SKM-1 (cell line): ENCODE measurements around the gene SPTY2D1.

Source experiments
- DNase-seq: peaks from one replicate; lab custom pipeline; 2025; ENCODE audit not compliant: unreplicated experiment; lab: John Stamatoyannopoulos, UW

SPTY2D1 gene

DNA sequence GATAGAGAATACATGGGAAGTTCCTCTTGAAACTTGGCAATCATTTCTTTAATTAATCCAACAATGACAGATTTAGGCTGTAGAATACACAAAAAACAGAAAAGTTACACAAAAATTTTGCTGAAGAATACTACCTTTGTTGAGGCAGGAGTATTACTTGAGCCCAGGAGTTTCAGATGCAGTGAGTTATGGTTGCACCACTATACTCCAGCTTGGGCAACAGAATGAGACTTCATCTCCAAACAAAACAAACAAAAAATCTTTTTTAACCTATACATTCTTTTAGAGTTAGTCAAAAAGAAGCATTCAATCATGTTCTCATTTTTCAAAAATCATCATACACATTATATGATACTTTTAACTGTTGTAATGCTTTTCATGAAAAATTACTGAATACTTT is 67.7 kb downstream of the SPTY2D1 start:
- no peak for DNase-seq

GRCh38 chr11:18564149-18564548 is 70.0 kb downstream of the SPTY2D1 start:
- DNase-seq = no peak

DNA sequence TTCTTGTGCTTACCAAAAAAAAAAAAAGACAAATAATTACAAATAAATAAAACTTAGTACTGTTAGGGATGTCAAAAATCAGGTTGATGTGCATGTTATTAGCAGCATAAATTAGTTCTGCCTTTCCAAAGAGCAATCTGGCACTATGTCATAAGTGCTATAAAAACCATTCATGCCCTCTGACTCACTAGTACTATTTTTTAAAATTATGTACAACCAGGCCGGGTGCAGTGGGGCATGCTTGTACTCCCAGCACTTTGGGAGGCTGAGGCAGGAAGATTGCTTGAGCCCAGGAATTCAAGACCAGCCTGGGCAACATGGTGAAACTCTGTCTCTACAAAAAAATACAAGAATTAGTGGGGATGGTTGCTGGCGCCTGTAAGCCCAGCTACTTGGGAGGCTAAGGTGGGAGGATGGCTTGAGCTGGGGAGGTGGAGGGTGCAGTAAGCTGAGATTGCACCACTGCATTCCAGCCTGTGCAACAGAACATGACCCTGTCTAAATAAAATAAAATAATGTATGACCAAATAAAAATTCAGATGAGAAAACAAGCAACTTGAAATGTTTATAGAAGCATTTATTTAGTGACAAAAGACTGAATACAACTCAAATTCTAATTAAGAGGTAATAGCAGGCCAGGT is 70.9 kb downstream of the SPTY2D1 start:
- DNase-seq = no peak
